ENCODE measurements around the gene CNN2. TPM values are rescaled to one million over a fixed set of nuclear protein-coding genes. Genes with fewer than 3 reads are reported as not detected.

The CNN2 gene
- total and polyA plus RNA-seq, 2 of the 13 experiments (the other 11 are each of a cell fraction or from before 2014, with no cell fraction given), result 63.6 to 70.0 TPM

- TF ChIP-seq ATF2 (CRISPR knock-in tag; IDR thresholded peaks at IDR 0.05), result 0 out of 2 replicates have a peak, but pooled peaks have one; percentile 42
- TF ChIP-seq SALL1 (CRISPR knock-in tag; IDR thresholded peaks at IDR 0.05), result peak; percentile 66; the same call in 1 of the 2 replicates
- peak; percentile 74 for TF ChIP-seq CHD2 (IDR thresholded peaks at IDR 0.05; ENCODE audit: low read depth, low read length)
- TF ChIP-seq PREB (CRISPR knock-in tag; IDR thresholded peaks at IDR 0.05), result no peak
- no peak for TF ChIP-seq SRSF1 (optimal IDR thresholded peaks at IDR 0.05; ENCODE audit: low read depth, low read length)
- TF ChIP-seq ZNF432 (CRISPR knock-in tag; IDR thresholded peaks at IDR 0.05; ENCODE audit: borderline replicate concordance), result no peak
- no peak for TF ChIP-seq ZIK1 (CRISPR knock-in tag; IDR thresholded peaks at IDR 0.05; ENCODE audit: borderline replicate concordance, low read depth)
- TF ChIP-seq ZNF713 (CRISPR knock-in tag; IDR thresholded peaks at IDR 0.05), result no peak
- peak; percentile 61; the same call in 1 of the 2 replicates for TF ChIP-seq ZNF136 (CRISPR knock-in tag; IDR thresholded peaks at IDR 0.05; ENCODE audit: low read depth)
- no peak for TF ChIP-seq ZNF639 (CRISPR knock-in tag; conservative IDR thresholded peaks at IDR 0.05)
- TF ChIP-seq REST (IDR thresholded peaks at IDR 0.05; ENCODE audit: borderline replicate concordance in 1 of 2, low read depth in 1 of 2, low read length in 2 of 2), result no peak
- TF ChIP-seq ZSCAN12 (CRISPR knock-in tag; IDR thresholded peaks at IDR 0.05), result no peak
- TF ChIP-seq, protein P1, sequence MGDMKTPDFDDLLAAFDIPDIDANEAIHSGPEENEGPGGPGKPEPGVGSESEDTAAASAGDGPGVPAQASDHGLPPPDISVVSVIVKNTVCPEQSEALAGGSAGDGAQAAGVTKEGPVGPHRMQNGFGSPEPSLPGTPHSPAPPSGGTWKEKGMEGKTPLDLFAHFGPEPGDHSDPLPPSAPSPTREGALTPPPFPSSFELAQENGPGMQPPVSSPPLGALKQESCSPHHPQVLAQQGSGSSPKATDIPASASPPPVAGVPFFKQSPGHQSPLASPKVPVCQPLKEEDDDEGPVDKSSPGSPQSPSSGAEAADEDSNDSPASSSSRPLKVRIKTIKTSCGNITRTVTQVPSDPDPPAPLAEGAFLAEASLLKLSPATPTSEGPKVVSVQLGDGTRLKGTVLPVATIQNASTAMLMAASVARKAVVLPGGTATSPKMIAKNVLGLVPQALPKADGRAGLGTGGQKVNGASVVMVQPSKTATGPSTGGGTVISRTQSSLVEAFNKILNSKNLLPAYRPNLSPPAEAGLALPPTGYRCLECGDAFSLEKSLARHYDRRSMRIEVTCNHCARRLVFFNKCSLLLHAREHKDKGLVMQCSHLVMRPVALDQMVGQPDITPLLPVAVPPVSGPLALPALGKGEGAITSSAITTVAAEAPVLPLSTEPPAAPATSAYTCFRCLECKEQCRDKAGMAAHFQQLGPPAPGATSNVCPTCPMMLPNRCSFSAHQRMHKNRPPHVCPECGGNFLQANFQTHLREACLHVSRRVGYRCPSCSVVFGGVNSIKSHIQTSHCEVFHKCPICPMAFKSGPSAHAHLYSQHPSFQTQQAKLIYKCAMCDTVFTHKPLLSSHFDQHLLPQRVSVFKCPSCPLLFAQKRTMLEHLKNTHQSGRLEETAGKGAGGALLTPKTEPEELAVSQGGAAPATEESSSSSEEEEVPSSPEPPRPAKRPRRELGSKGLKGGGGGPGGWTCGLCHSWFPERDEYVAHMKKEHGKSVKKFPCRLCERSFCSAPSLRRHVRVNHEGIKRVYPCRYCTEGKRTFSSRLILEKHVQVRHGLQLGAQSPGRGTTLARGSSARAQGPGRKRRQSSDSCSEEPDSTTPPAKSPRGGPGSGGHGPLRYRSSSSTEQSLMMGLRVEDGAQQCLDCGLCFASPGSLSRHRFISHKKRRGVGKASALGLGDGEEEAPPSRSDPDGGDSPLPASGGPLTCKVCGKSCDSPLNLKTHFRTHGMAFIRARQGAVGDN (CRISPR knock-in tag; IDR thresholded peaks at IDR 0.05), result peak; percentile 83
- peak; percentile 53; the same call in 1 of the 2 replicates for TF ChIP-seq HDAC1 (CRISPR knock-in tag; IDR thresholded peaks at IDR 0.05)
- no peak for TF ChIP-seq EED (CRISPR knock-in tag; IDR thresholded peaks at IDR 0.05)
These were observed 13.5 kb downstream of the CNN2 start, which contains the start of gene ABCA7 (continued) for GRCh38 chr19:1039646-1040475.

Data from HepG2 (cell line).